H9 (cell line): ENCODE measurements around the gene PLEKHG3. TPM values are rescaled to one million over a fixed set of nuclear protein-coding genes. Genes with fewer than 3 reads are reported as not detected.

Experiments
- DNase-seq: peaks from one replicate; pipeline ENCODE4 v3.0.0-alpha.2; 2017
- H2AFZ ChIP-seq: one replicate; pipeline ENCODE4 v1.6.1; 2013; ENCODE audit warnings: mild to moderate bottlenecking, low read length, control low read depth, moderate library complexity
- H2AK5ac ChIP-seq: 2 replicates; pipeline ENCODE4 v1.6.1; 2013; ENCODE audit warnings: low read length, control low read depth, mixed read lengths; ENCODE audit not compliant: insufficient read length
- H2BK120ac ChIP-seq: one replicate; pipeline ENCODE4 v1.6.1; 2013; ENCODE audit warnings: low read depth, mild to moderate bottlenecking, low read length, control low read depth, inconsistent platforms; ENCODE audit not compliant: poor library complexity, severe bottlenecking
- H2BK12ac ChIP-seq: 2 replicates; pipeline ENCODE4 v1.6.1; 2013; ENCODE audit warnings: low read length, control low read depth, mixed read lengths, low read depth; ENCODE audit not compliant: insufficient read length
- H2BK15ac ChIP-seq: 2 replicates; pipeline ENCODE4 v1.6.1; 2013; ENCODE audit warnings: low read depth, low read length, control low read depth
- H2BK20ac ChIP-seq: one replicate; pipeline ENCODE4 v1.6.1; 2013; ENCODE audit warnings: low read depth, mild to moderate bottlenecking, low read length, control low read depth, inconsistent platforms; ENCODE audit not compliant: poor library complexity, severe bottlenecking
- H2BK5ac ChIP-seq: 2 replicates; pipeline ENCODE4 v1.6.1; 2013; ENCODE audit warnings: low read length, control low read depth, mixed read lengths; ENCODE audit not compliant: insufficient read length
- H3K14ac ChIP-seq: 2 replicates; pipeline ENCODE4 v1.6.1; 2013; ENCODE audit warnings: low read length, control low read depth; ENCODE audit not compliant: insufficient read depth
- H3K18ac ChIP-seq: 2 replicates; pipeline ENCODE4 v1.6.1; 2013; ENCODE audit warnings: low read depth, mild to moderate bottlenecking, mixed read lengths, low read length, control low read depth; ENCODE audit not compliant: insufficient read length
- H3K23ac ChIP-seq: 2 replicates; pipeline ENCODE4 v1.6.1; 2013; ENCODE audit warnings: low read length, control low read depth, mixed read lengths, low read depth; ENCODE audit not compliant: insufficient read length
- H3K23me2 ChIP-seq: 2 replicates; pipeline ENCODE4 v1.6.1; 2013; ENCODE audit warnings: low read depth, mild to moderate bottlenecking, mixed read lengths, low read length, control low read depth; ENCODE audit not compliant: insufficient read length, poor library complexity, severe bottlenecking
- H3K27ac ChIP-seq: 2 replicates; pipeline ENCODE4 v1.5.1; 2013; ENCODE audit warnings: low read length, control low read depth, mixed read lengths, low read depth; ENCODE audit not compliant: insufficient read length
- H3K27me3 ChIP-seq: 2 replicates; pipeline ENCODE4 v1.6.1; 2013; ENCODE audit warnings: low read length, control low read depth, inconsistent platforms; ENCODE audit not compliant: insufficient read depth
- H3K4ac ChIP-seq: 2 replicates; pipeline ENCODE4 v1.6.1; 2013; ENCODE audit warnings: low read depth, mild to moderate bottlenecking, control low read depth, inconsistent platforms, low read length, moderate library complexity
- H3K4me1 ChIP-seq: 2 replicates; pipeline ENCODE4 v1.6.1; 2013; ENCODE audit warnings: low read length, control low read depth, inconsistent platforms; ENCODE audit not compliant: insufficient read depth
- H3K4me2 ChIP-seq: 2 replicates; pipeline ENCODE4 v1.6.1; 2013; ENCODE audit warnings: low read length, control low read depth, mixed read lengths; ENCODE audit not compliant: insufficient read length, insufficient read depth
- H3K56ac ChIP-seq: 2 replicates; pipeline ENCODE4 v1.6.1; 2013; ENCODE audit warnings: low read depth, mild to moderate bottlenecking, mixed read lengths, low read length, control low read depth; ENCODE audit not compliant: insufficient read length
- H3K79me1 ChIP-seq: 2 replicates; pipeline ENCODE4 v1.6.1; 2013; ENCODE audit warnings: low read depth, mild to moderate bottlenecking, moderate library complexity, low read length, control low read depth, inconsistent platforms; ENCODE audit not compliant: insufficient read depth, poor library complexity, severe bottlenecking
- H3K79me2 ChIP-seq: 2 replicates; pipeline ENCODE4 v1.6.1; 2013; ENCODE audit warnings: low read length, control low read depth, inconsistent platforms; ENCODE audit not compliant: insufficient read depth
- H3K9ac ChIP-seq: 2 replicates; pipeline ENCODE4 v1.6.1; 2013; ENCODE audit warnings: low read length, control low read depth, mixed read lengths; ENCODE audit not compliant: insufficient read length; ENCODE audit errors: extremely low read depth
- H3K9me3 ChIP-seq: one replicate; pipeline ENCODE4 v1.6.1; 2013; ENCODE audit warnings: low read depth, low read length, inconsistent platforms; ENCODE audit not compliant: control insufficient read depth
- H3T11ph ChIP-seq: one replicate; pipeline ENCODE4 v1.6.1; 2013; ENCODE audit warnings: mild to moderate bottlenecking, low read length, control low read depth, inconsistent platforms
- H4K20me1 ChIP-seq: one replicate; pipeline ENCODE4 v1.6.1; 2013; ENCODE audit not compliant: control insufficient read depth, insufficient read length, insufficient read depth
- H4K5ac ChIP-seq: 2 replicates; pipeline ENCODE4 v1.6.1; 2013; ENCODE audit warnings: low read depth, mild to moderate bottlenecking, mixed read lengths, low read length, control low read depth; ENCODE audit not compliant: insufficient read length
- H4K8ac ChIP-seq: replicated peaks from 2 replicates; pipeline ENCODE4 v1.6.1; 2013; ENCODE audit warnings: low read length, control low read depth, mixed read lengths, low read depth; ENCODE audit not compliant: insufficient read length
- H4K91ac ChIP-seq: 2 replicates; pipeline ENCODE4 v1.6.1; 2013; ENCODE audit warnings: low read depth, mild to moderate bottlenecking, moderate library complexity, mixed read lengths, low read length, control low read depth; ENCODE audit not compliant: insufficient read length
- H3K27ac Mint-ChIP-seq, 3 experiments: 2 replicates in 2 of 3; 3 replicates in 1 of 3; pipeline ENCODE4 v1.8.0; 2020 to 2021; ENCODE audit warnings: mixed read lengths in 3 of 3, mild to moderate bottlenecking in 1 of 3, moderate library complexity in 1 of 3
- H3K27me3 Mint-ChIP-seq: 2 replicates; pipeline ENCODE4 v1.8.0; 2021; ENCODE audit warnings: low read depth, mild to moderate bottlenecking, moderate library complexity, mixed read lengths
- H3K36me3 Mint-ChIP-seq, 3 experiments: 2 replicates in 2 of 3; 3 replicates in 1 of 3; pipeline ENCODE4 v1.8.0; 2020 to 2021; ENCODE audit warnings: low read depth in 3 of 3, mixed read lengths in 3 of 3; ENCODE audit not compliant: insufficient read depth in 1 of 3
- H3K4me1 Mint-ChIP-seq, 2 experiments: 2 replicates each; pipeline ENCODE4 v1.8.0; 2020; ENCODE audit warnings: mixed read lengths in 2 of 2
- H3K4me3 Mint-ChIP-seq, 2 experiments: 2 replicates in 1 of 2; 3 replicates in 1 of 2; pipeline ENCODE4 v1.8.0; 2020 to 2021; ENCODE audit warnings: mild to moderate bottlenecking in 2 of 2, mixed read lengths in 2 of 2, moderate library complexity in 1 of 2
- H3K9me3 Mint-ChIP-seq, 2 experiments: 2 replicates in 1 of 2; 3 replicates in 1 of 2; pipeline ENCODE4 v1.8.0; 2020; ENCODE audit warnings: mild to moderate bottlenecking in 2 of 2, mixed read lengths in 2 of 2, moderate library complexity in 1 of 2
- WGBS: extraction: QIAGEN DNeasy Blood & Tissue Kit; methylation state at CpG from one replicate; pipeline ENCODE4 v1.1.7; 2013; ENCODE audit warnings: missing lambda C conversion rate, low lambda C conversion rate, mixed read lengths; ENCODE audit not compliant: insufficient read length; ENCODE audit errors: extremely low coverage; 5-methylcytosine and 5-hydroxymethylcytosine counted together
- total RNA-seq: library from RNA; stranded (reverse); gene quantifications from 2 replicates; pipeline ENCODE4 v1.2.1, GENCODE V29; 2021
- TF ChIP-seq, protein P1 (sequence below): fragments of 200-600 bp; sonication (generic); conservative IDR thresholded peaks from 3 replicates; pipeline ENCODE4 v1.8.0; 2021; ENCODE audit warnings: antibody characterized with exemption, mild to moderate bottlenecking

The PLEKHG3 gene
- total RNA-seq, 1 experiment from 2014 or later: 48.5 TPM

DNA sequence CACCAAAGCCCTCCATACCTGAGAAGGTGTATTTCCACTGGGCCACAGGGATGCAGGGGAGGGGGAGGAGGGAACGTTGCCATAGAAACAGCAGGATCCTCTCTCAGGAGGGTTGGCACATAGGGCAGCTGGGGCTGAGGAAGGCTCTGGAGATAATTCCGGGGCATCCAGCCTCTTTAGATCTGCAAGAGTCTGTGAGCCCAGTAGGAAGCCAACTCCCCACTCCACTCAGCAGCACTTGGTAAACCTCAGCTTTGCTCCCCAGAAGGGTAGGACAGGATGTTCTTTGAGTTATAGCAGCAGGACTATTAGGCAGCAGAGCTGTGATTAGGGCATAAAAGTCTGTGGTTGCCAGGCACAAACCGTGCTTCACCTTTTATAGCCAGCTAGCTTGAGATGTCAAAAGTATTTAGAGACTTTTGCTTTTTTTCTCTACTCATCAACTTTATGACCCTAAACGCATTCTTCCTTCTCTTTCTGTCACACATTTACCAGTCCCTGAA is 7.8 kb upstream of the PLEKHG3 start:
- Histone ChIP-seq H2BK120ac (no peak overlapping the region), H3K56ac (no peak overlapping the region), H3K79me2 (no peaks in the 10 kb centered on the region), H3K14ac (no peak overlapping the region; the same call in 1 of the 2 replicates), H3K4me2 (no peak overlapping the region), H3K23me2 (no peaks in the 10 kb centered on the region), H4K20me1 (no peaks in the 10 kb centered on the region), H2AFZ (no peak overlapping the region), H2BK12ac (no peak overlapping the region), H3K27ac (no peak overlapping the region), H3K27me3 (no peaks in the 10 kb centered on the region), H2BK20ac (no peak overlapping the region), H4K5ac (no peak overlapping the region), H3K4me1 (peaks cover 14% of the 10 kb centered on the region; the same call in 1 of the 2 replicates), H3K79me1 (no peaks in the 10 kb centered on the region), H3K9ac (no peak overlapping the region), H4K91ac (no peak overlapping the region), H3K18ac (no peak overlapping the region), H2BK5ac (no peak overlapping the region), H3K9me3 (no peaks in the 10 kb centered on the region), H2BK15ac (no peak overlapping the region), H2AK5ac (no peak overlapping the region), H3K23ac (no peak overlapping the region), H4K8ac (no peak overlapping the region), H3K4ac (no peak overlapping the region), H3T11ph (no peak overlapping the region)
- no peaks in the 10 kb centered on the region for H3K36me3 Mint-ChIP-seq
- H3K9me3 Mint-ChIP-seq: peaks cover 0 to 3% of the 10 kb centered on the region in 2 experiments; a peak in 1 of 5 replicates
- H3K27me3 Mint-ChIP-seq: peaks cover 13% of the 10 kb centered on the region
- WGBS: no CpG with 5 or more reads among the region's 4 CpGs
- no peak overlapping the region for H3K27ac Mint-ChIP-seq
- peak overlapping the region in 1 of 2 experiments; percentile 12; a peak in 1 of 5 replicates for H3K4me3 Mint-ChIP-seq
- DNase-seq: no peak
- TF ChIP-seq, protein P1, sequence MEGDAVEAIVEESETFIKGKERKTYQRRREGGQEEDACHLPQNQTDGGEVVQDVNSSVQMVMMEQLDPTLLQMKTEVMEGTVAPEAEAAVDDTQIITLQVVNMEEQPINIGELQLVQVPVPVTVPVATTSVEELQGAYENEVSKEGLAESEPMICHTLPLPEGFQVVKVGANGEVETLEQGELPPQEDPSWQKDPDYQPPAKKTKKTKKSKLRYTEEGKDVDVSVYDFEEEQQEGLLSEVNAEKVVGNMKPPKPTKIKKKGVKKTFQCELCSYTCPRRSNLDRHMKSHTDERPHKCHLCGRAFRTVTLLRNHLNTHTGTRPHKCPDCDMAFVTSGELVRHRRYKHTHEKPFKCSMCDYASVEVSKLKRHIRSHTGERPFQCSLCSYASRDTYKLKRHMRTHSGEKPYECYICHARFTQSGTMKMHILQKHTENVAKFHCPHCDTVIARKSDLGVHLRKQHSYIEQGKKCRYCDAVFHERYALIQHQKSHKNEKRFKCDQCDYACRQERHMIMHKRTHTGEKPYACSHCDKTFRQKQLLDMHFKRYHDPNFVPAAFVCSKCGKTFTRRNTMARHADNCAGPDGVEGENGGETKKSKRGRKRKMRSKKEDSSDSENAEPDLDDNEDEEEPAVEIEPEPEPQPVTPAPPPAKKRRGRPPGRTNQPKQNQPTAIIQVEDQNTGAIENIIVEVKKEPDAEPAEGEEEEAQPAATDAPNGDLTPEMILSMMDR: no peak
- peaks cover 30 to 39% of the 10 kb centered on the region in 2 experiments for H3K4me1 Mint-ChIP-seq
